GM19395 (cell line): ENCODE data around the gene KIAA1549.

Experiments used
- ATAC-seq: cut with Tn5 transposase; IDR thresholded peaks from one replicate; pipeline ENCODE4 v1.9.1; 2021; ENCODE audit warnings: mild to moderate bottlenecking, moderate library complexity; ENCODE audit not compliant: unreplicated experiment

KIAA1549 gene

GRCh38 chr7:138886501-138886917 is 94.7 kb downstream of the KIAA1549 start:
- ATAC-seq, result peak; percentile 90

- ATAC-seq, result no peak
These were observed 95.6 kb downstream of the KIAA1549 start for GRCh38 chr7:138885383-138886147.

- ATAC-seq, result no peak
These were observed 98.9 kb downstream of the KIAA1549 start for GRCh38 chr7:138882249-138882648.

GRCh38 chr7:138881579-138882188 is 99.5 kb downstream of the KIAA1549 start:
- no peak for ATAC-seq

- no peak for ATAC-seq
These were observed 100.2 kb downstream of the KIAA1549 start for GRCh38 chr7:138880881-138881578.

- ATAC-seq, result no peak
These were observed 101.8 kb downstream of the KIAA1549 start for GRCh38 chr7:138879356-138879755.

- ATAC-seq, result no peak
These were observed 102.3 kb downstream of the KIAA1549 start for GRCh38 chr7:138878856-138879255.

- ATAC-seq, result no peak
These were observed 103.1 kb downstream of the KIAA1549 start for GRCh38 chr7:138878051-138878450.

GRCh38 chr7:138876326-138876725 is 104.9 kb downstream of the KIAA1549 start:
- no peak for ATAC-seq

- ATAC-seq, result no peak
These were observed 105.4 kb downstream of the KIAA1549 start for GRCh38 chr7:138875794-138876193.

- ATAC-seq, result no peak
These were observed 107.8 kb downstream of the KIAA1549 start for GRCh38 chr7:138873220-138873892.

- ATAC-seq, result no peak
These were observed 108.6 kb downstream of the KIAA1549 start for GRCh38 chr7:138872576-138872975.

- no peak for ATAC-seq
These were observed 109.4 kb downstream of the KIAA1549 start for GRCh38 chr7:138871814-138872090.

GRCh38 chr7:138871065-138871813 is 110.0 kb downstream of the KIAA1549 start:
- ATAC-seq, result no peak

- ATAC-seq, result no peak
These were observed 111.8 kb downstream of the KIAA1549 start for GRCh38 chr7:138869353-138869752.

GRCh38 chr7:138868711-138869110 is 112.5 kb downstream of the KIAA1549 start:
- no peak for ATAC-seq

GRCh38 chr7:138867744-138868143 is 113.4 kb downstream of the KIAA1549 start:
- no peak for ATAC-seq

GRCh38 chr7:138866353-138866752 is 114.8 kb downstream of the KIAA1549 start:
- ATAC-seq, result no peak

GRCh38 chr7:138865843-138866242 is 115.3 kb downstream of the KIAA1549 start:
- no peak for ATAC-seq

- ATAC-seq, result no peak
These were observed 116.5 kb downstream of the KIAA1549 start for GRCh38 chr7:138864667-138865066.

- no peak for ATAC-seq
These were observed 117.3 kb downstream of the KIAA1549 start for GRCh38 chr7:138863931-138864330.
